HuH-7 (cell line): Measurements from ENCODE around the gene CLDN9.

Experiments used
- DNase-seq: peaks from one replicate; pipeline ENCODE4 v3.0.0; 2011; ENCODE audit warnings: low spot score

Gene CLDN9

GRCh38 chr16:2996298-2996697 is 16.4 kb upstream of the CLDN9 start:
- no peak for DNase-seq

- DNase-seq: no peak
Observed at GRCh38 chr16:2999929-3000328, 12.8 kb upstream of the CLDN9 start.

GRCh38 chr16:3000540-3000939 is 12.2 kb upstream of the CLDN9 start:
- DNase-seq: no peak

- no peak for DNase-seq
Observed at GRCh38 chr16:3001316-3001715, 11.4 kb upstream of the CLDN9 start.

GRCh38 chr16:3003582-3004270 is 9.0 kb upstream of the CLDN9 start:
- peak; percentile 98 for DNase-seq

GRCh38 chr16:3004319-3004718 is 8.4 kb upstream of the CLDN9 start:
- no peak for DNase-seq

GRCh38 chr16:3004781-3005284 is 7.9 kb upstream of the CLDN9 start:
- DNase-seq: no peak

- DNase-seq: no peak
Observed at GRCh38 chr16:3007059-3007956, 5.4 kb upstream of the CLDN9 start.

GRCh38 chr16:3007957-3008689 is 4.6 kb upstream of the CLDN9 start:
- no peak for DNase-seq

GRCh38 chr16:3008690-3009037 is 4.1 kb upstream of the CLDN9 start:
- no peak for DNase-seq

GRCh38 chr16:3009568-3010390 is 2.9 kb upstream of the CLDN9 start:
- no peak for DNase-seq

GRCh38 chr16:3010510-3010909 is 2.2 kb upstream of the CLDN9 start:
- DNase-seq: no peak

GRCh38 chr16:3012246-3012645 is 477 bp upstream of the CLDN9 start:
- no peak for DNase-seq

- DNase-seq: no peak
Observed at GRCh38 chr16:3013491-3013951, 798 bp downstream of the CLDN9 start.

GRCh38 chr16:3013998-3014690 is 1.4 kb downstream of the CLDN9 start:
- DNase-seq: no peak

GRCh38 chr16:3014971-3015370 is 2.2 kb downstream of the CLDN9 start:
- no peak for DNase-seq

GRCh38 chr16:3015865-3016521 is 3.3 kb downstream of the CLDN9 start:
- no peak for DNase-seq

- no peak for DNase-seq
Observed at GRCh38 chr16:3017344-3017743, 4.6 kb downstream of the CLDN9 start.

- peak; percentile 68 for DNase-seq
Observed at GRCh38 chr16:3017794-3018506, 5.2 kb downstream of the CLDN9 start, which contains the start of gene CLDN6. Gene CLDN6, minus strand, starts transcription at chr16:3018183. Its CDS starts 2,162 bp downstream, at chr16:3016021.
